Measurements from ENCODE around the gene CD247. TPM values are rescaled to one million over a fixed set of nuclear protein-coding genes. Genes with fewer than 3 reads are reported as not detected.

The CD247 gene
- total and polyA plus RNA-seq, 4 experiments from 2014 or later: 260 to 404 (median 340) TPM

DNA sequence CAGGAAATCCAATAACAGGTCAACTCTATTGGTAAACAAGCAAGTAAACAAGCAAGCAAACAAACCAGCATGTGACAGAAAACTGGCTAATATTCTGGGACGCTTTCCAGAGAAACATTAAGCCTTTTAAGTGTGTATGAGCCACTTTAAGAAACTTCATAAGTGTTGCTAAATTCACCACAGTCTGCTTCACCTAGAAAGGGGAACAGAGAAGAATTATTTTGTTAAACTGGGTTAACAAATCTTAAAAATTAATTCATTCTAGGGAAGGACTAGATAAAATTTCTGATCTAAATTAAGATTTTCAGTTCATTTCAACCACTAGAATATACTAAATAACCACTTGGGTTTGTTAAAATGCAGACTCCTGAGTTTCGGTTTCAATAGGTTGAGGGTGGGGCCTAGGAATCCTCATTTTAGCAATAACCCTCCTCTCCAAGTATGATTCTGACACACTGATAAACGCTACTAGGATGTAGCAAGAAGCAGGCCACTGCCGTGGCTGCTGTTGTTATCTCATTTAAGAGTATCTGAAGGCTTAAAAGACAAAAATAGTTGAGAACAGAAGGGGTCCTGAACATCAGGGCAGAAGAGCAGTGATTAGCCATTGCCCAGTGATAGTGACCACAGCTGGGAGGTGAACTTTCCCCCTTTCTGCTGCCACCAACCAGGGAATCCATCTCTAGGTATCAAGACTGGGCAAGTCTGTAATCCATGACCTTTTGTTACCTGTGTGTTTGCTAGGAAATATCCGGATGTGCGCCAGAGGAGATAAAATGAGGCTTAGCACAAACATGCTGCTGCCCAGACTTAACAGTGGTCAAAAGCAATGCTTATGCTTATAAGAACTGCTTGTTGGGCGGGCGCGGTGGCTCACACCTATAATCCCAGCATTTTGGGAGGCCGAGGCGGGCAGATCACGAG, 24.0 kb upstream of the CD247 start:
- DNase-seq: no peak
- H3K4me3 Mint-ChIP-seq: peak overlapping the region in 1 of 8 donors; percentile 33
- intact Hi-C loops (cut with micrococcal nuclease): no loop called here
- no peak overlapping the region for H3K27ac ChIP-seq (ENCODE audit: low read depth, low read length)
- peaks cover 6% of the 10 kb centered on the region for H3K4me1 ChIP-seq (ENCODE audit: insufficient read depth, low read length)
- ChIA-PET CTCF (ENCODE audit: partially characterized antibody) (interaction anchor here (0.7 to 5.9 kb wide), 9 partner anchors 9 to 632 kb away, joined by 3 to 82 read pairs (median 25); partner anchors contain the start of genes CD247, CREG1 and POU2F1), POLR2A (ENCODE audit: partially characterized antibody) (interaction anchor here (1.0 kb wide), 2 partner anchors 26 to 322 kb away, joined by 3 read pairs; partner anchors contain the start of gene POU2F1)
- peak overlapping the region in 5 of 7 donors; percentile 1 to 64 (median 32) for H3K27ac Mint-ChIP-seq
- no peaks in the 10 kb centered on the region for H3K36me3 ChIP-seq (ENCODE audit: insufficient read depth, low read length)
- H3K4me3 ChIP-seq (ENCODE audit: low read length in 2 of 2): no peak overlapping the region
- no peaks in the 10 kb centered on the region for H3K27me3 ChIP-seq (ENCODE audit: insufficient read depth, low read length)
- peaks cover 17 to 46% of the 10 kb centered on the region in 2 donors for H3K36me3 Mint-ChIP-seq
- no peaks in the 10 kb centered on the region for H3K27me3 Mint-ChIP-seq
- no peaks in the 10 kb centered on the region for H3K9me3 ChIP-seq (ENCODE audit: control insufficient read depth in 1 of 2, low read length in 2 of 2)
- H3K9me3 Mint-ChIP-seq: no peaks in the 10 kb centered on the region
- peaks cover 9 to 19% (median 16%) of the 10 kb centered on the region in 4 donors for H3K4me1 Mint-ChIP-seq

GRCh38 chr1:167541610-167542009, 23.3 kb upstream of the CD247 start:
- intact Hi-C loops (cut with micrococcal nuclease): no loop called here
- H3K27ac ChIP-seq (ENCODE audit: low read depth, low read length): no peak overlapping the region
- Mint-ChIP-seq H3K36me3 (peaks cover 10 to 38% of the 10 kb centered on the region in 2 donors), H3K27me3 (no peaks in the 10 kb centered on the region), H3K4me1 (peaks cover 9 to 19% (median 14%) of the 10 kb centered on the region in 4 donors), H3K27ac (peak overlapping the region in 1 of 7 donors; percentile 1), H3K9me3 (no peaks in the 10 kb centered on the region), H3K4me3 (no peak overlapping the region)
- DNase-seq: no peak
- H3K4me3 ChIP-seq (ENCODE audit: low read length in 2 of 2): no peak overlapping the region
- POLR2A ChIA-PET (ENCODE audit: partially characterized antibody): interaction anchor here (1.0 kb wide), 1 partner anchor 321 kb away, joined by 3 read pairs; the partner anchor contains the start of gene POU2F1
- peaks cover 6% of the 10 kb centered on the region for H3K4me1 ChIP-seq (ENCODE audit: insufficient read depth, low read length)
- CTCF ChIA-PET (ENCODE audit: partially characterized antibody): interaction anchor here (0.6 to 5.9 kb wide), 14 partner anchors 10 to 376 kb away, joined by 3 to 82 read pairs (median 10); partner anchors contain the start of genes CD247, CREG1 and POU2F1
- no peaks in the 10 kb centered on the region for H3K9me3 ChIP-seq (ENCODE audit: control insufficient read depth in 1 of 2, low read length in 2 of 2)
- no peaks in the 10 kb centered on the region for H3K36me3 ChIP-seq (ENCODE audit: insufficient read depth, low read length)
- H3K27me3 ChIP-seq (ENCODE audit: insufficient read depth, low read length): no peaks in the 10 kb centered on the region

DNA sequence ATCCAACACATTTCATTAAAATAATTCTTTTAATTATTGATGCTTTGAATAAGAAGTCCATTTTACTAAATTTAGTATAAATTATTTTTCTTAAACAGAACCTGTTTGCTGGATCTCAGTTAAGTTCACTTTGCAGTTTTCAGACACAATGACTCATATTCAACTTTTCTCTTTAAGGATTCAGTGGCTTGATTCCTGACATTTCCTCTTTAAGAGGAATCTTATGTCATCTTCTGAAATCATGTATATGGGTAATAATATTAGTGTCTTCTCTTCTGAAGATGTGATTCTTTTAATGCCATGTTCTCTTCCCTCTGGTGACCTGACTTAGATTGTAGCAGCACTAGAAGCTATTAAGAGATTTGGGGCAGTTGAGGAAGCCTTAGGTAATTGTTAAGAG, 22.7 kb upstream of the CD247 start:
- H3K27me3 ChIP-seq (ENCODE audit: insufficient read depth, low read length): no peaks in the 10 kb centered on the region
- H3K9me3 ChIP-seq (ENCODE audit: control insufficient read depth in 1 of 2, low read length in 2 of 2): no peaks in the 10 kb centered on the region
- POLR2A ChIA-PET (ENCODE audit: partially characterized antibody): interaction anchor here (1.0 to 1.5 kb wide), 2 partner anchors 12 to 321 kb away, joined by 3 read pairs; partner anchors contain the start of genes CREG1 and POU2F1
- H3K27ac ChIP-seq (ENCODE audit: low read depth, low read length): no peak overlapping the region
- no peaks in the 10 kb centered on the region for H3K9me3 Mint-ChIP-seq
- H3K27ac Mint-ChIP-seq: no peak overlapping the region
- no peaks in the 10 kb centered on the region for H3K36me3 ChIP-seq (ENCODE audit: insufficient read depth, low read length)
- CTCF ChIA-PET (ENCODE audit: partially characterized antibody): interaction anchor here (0.6 to 5.9 kb wide), 28 partner anchors 10 to 377 kb away, joined by 3 to 82 read pairs (median 6); partner anchors contain the start of genes CD247, CREG1 and POU2F1
- DNase-seq: no peak
- peaks cover 6% of the 10 kb centered on the region for H3K4me1 ChIP-seq (ENCODE audit: insufficient read depth, low read length)
- H3K27me3 Mint-ChIP-seq: no peaks in the 10 kb centered on the region
- H3K36me3 Mint-ChIP-seq: peaks cover 6 to 35% of the 10 kb centered on the region in 2 donors
- H3K4me1 Mint-ChIP-seq: peaks cover 9 to 19% (median 14%) of the 10 kb centered on the region in 4 donors
- no peak overlapping the region for H3K4me3 Mint-ChIP-seq
- no peak overlapping the region for H3K4me3 ChIP-seq (ENCODE audit: low read length in 2 of 2)
- intact Hi-C loops (cut with micrococcal nuclease): no loop called here

GRCh38 chr1:167538657-167539056, 20.3 kb upstream of the CD247 start:
- Histone ChIP-seq H3K27ac (ENCODE audit: low read depth, low read length) (no peak overlapping the region), H3K9me3 (ENCODE audit: control insufficient read depth in 1 of 2, low read length in 2 of 2) (no peaks in the 10 kb centered on the region), H3K4me1 (ENCODE audit: insufficient read depth, low read length) (peaks cover 6% of the 10 kb centered on the region), H3K27me3 (ENCODE audit: insufficient read depth, low read length) (no peaks in the 10 kb centered on the region), H3K36me3 (ENCODE audit: insufficient read depth, low read length) (no peaks in the 10 kb centered on the region), H3K4me3 (ENCODE audit: low read length in 2 of 2) (no peak overlapping the region)
- Mint-ChIP-seq H3K9me3 (no peaks in the 10 kb centered on the region), H3K27me3 (no peaks in the 10 kb centered on the region), H3K4me3 (no peak overlapping the region), H3K27ac (peak overlapping the region in 1 of 7 donors; percentile 15), H3K36me3 (peaks cover 0 to 22% of the 10 kb centered on the region in 2 donors), H3K4me1 (peaks cover 8 to 14% (median 13%) of the 10 kb centered on the region in 4 donors)
- DNase-seq: no peak
- ChIA-PET CTCF (ENCODE audit: partially characterized antibody) (interaction anchor here (0.9 to 1.3 kb wide), 3 partner anchors 136 to 272 kb away, joined by 3 to 4 read pairs (median 3); no protein-coding TSS in a partner anchor), POLR2A (ENCODE audit: partially characterized antibody) (no interaction called here)
- intact Hi-C loops (cut with micrococcal nuclease): no loop called here

DNA sequence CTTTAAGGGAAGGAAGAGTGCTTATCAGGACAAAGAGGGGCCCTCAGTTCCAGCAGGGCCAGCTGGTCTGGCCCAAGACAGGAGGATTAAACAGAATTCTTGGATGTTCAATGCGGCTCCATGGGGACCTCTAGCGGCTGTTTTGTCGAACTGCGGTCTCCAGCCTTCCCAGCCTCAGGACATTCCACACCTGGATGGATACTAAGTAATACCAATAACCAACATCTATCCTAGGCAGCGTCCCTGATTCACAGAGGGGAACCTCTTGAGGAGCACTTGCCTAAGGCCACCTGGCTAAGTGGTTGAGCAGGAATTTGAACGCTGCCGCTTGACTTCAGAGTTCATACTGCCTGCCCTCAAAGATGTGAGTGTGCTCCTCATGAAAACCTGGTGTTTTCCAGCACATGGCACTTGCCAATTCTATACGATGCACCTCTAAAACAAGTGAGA, 15.5 kb upstream of the CD247 start:
- Histone ChIP-seq H3K4me3 (ENCODE audit: low read length in 2 of 2) (no peak overlapping the region), H3K27ac (ENCODE audit: low read depth, low read length) (no peak overlapping the region), H3K4me1 (ENCODE audit: insufficient read depth, low read length) (no peaks in the 10 kb centered on the region), H3K36me3 (ENCODE audit: insufficient read depth, low read length) (no peaks in the 10 kb centered on the region), H3K27me3 (ENCODE audit: insufficient read depth, low read length) (no peaks in the 10 kb centered on the region), H3K9me3 (ENCODE audit: control insufficient read depth in 1 of 2, low read length in 2 of 2) (no peaks in the 10 kb centered on the region)
- Mint-ChIP-seq H3K27ac (no peak overlapping the region), H3K36me3 (no peaks in the 10 kb centered on the region), H3K27me3 (no peaks in the 10 kb centered on the region), H3K4me3 (no peak overlapping the region), H3K4me1 (peaks cover 3 to 4% (median 3%) of the 10 kb centered on the region in 4 donors), H3K9me3 (no peaks in the 10 kb centered on the region)
- ChIA-PET POLR2A (ENCODE audit: partially characterized antibody) (interaction anchor here (1.1 to 2.0 kb wide), 3 partner anchors 17 to 87 kb away, joined by 3 to 12 read pairs (median 5); partner anchors contain the start of gene CREG1), CTCF (ENCODE audit: partially characterized antibody) (interaction anchor here (0.6 to 10.0 kb wide), 60 partner anchors 9 to 624 kb away, joined by 3 to 146 read pairs (median 6); partner anchors contain the start of genes CD247, CREG1 and POU2F1)
- DNase-seq: peak; percentile 55 to 65 (median 60)
- intact Hi-C loops (cut with micrococcal nuclease): loop anchor here (1.0 to 5.0 kb wide), 5 partner anchors 16 to 312 kb away; partner anchors contain the start of genes CD247 and POU2F1

- Histone ChIP-seq H3K27ac (ENCODE audit: low read depth, low read length) (no peak overlapping the region), H3K4me1 (ENCODE audit: insufficient read depth, low read length) (no peaks in the 10 kb centered on the region), H3K36me3 (ENCODE audit: insufficient read depth, low read length) (no peaks in the 10 kb centered on the region), H3K4me3 (ENCODE audit: low read length in 2 of 2) (no peak overlapping the region), H3K27me3 (ENCODE audit: insufficient read depth, low read length) (no peaks in the 10 kb centered on the region), H3K9me3 (ENCODE audit: control insufficient read depth in 1 of 2, low read length in 2 of 2) (no peaks in the 10 kb centered on the region)
- Mint-ChIP-seq H3K27me3 (no peaks in the 10 kb centered on the region), H3K27ac (peak overlapping the region in 2 of 7 donors; percentile 13 to 65), H3K9me3 (no peaks in the 10 kb centered on the region), H3K36me3 (no peaks in the 10 kb centered on the region), H3K4me3 (no peak overlapping the region), H3K4me1 (no peaks in the 10 kb centered on the region)
- ChIA-PET CTCF (ENCODE audit: partially characterized antibody) (interaction anchor here (0.6 to 10.0 kb wide), 52 partner anchors 8 to 473 kb away, joined by 3 to 146 read pairs (median 6); partner anchors contain the start of genes CD247, CREG1 and POU2F1), POLR2A (ENCODE audit: partially characterized antibody) (interaction anchor here (0.6 to 2.0 kb wide), 5 partner anchors 16 to 623 kb away, joined by 3 to 12 read pairs (median 3); no protein-coding TSS in a partner anchor)
- intact Hi-C loops (cut with micrococcal nuclease): loop anchor here (1.0 to 5.0 kb wide), 4 partner anchors 15 to 311 kb away; partner anchors contain the start of genes CD247 and POU2F1
- no peak for DNase-seq
Observed at GRCh38 chr1:167532964-167533824, 14.9 kb upstream of the CD247 start.
